ENCODE results near the gene HORMAD2.

HORMAD2 gene

GRCh38 chr22:30079952-30080533 is at the start of gene HORMAD2:
TSS of gene HORMAD2 (plus strand) at chr22:30080464. CDS start at chr22:30093953, 13,489 bp downstream.
- DNase-seq = no peak

GRCh38 chr22:30031328-30031727 is 48.9 kb upstream of the HORMAD2 start:
- DNase-seq = no peak

- DNase-seq = no peak
Measured at GRCh38 chr22:30031764-30032455, 48.4 kb upstream of the HORMAD2 start.

- DNase-seq = no peak
Measured at GRCh38 chr22:30033137-30033536, 47.1 kb upstream of the HORMAD2 start.

- no peak for DNase-seq
Measured at GRCh38 chr22:30033901-30034300, 46.4 kb upstream of the HORMAD2 start.

- DNase-seq = no peak
Measured at GRCh38 chr22:30036656-30037055, 43.6 kb upstream of the HORMAD2 start.

GRCh38 chr22:30038219-30038618 is 42.0 kb upstream of the HORMAD2 start:
- DNase-seq = peak; percentile 15

- no peak for DNase-seq
Measured at GRCh38 chr22:30040499-30041260, 39.6 kb upstream of the HORMAD2 start.

GRCh38 chr22:30041475-30041874 is 38.8 kb upstream of the HORMAD2 start:
- no peak for DNase-seq

- DNase-seq = no peak
Measured at GRCh38 chr22:30041881-30042280, 38.4 kb upstream of the HORMAD2 start.

GRCh38 chr22:30043161-30043560 is 37.1 kb upstream of the HORMAD2 start:
- peak; percentile 57 for DNase-seq

GRCh38 chr22:30044369-30044768 is 35.9 kb upstream of the HORMAD2 start:
- peak; percentile 43 for DNase-seq

- DNase-seq = no peak
Measured at GRCh38 chr22:30044881-30045493, 35.3 kb upstream of the HORMAD2 start.

- DNase-seq = no peak
Measured at GRCh38 chr22:30045494-30045887, 34.8 kb upstream of the HORMAD2 start.

GRCh38 chr22:30045901-30046715 is 34.2 kb upstream of the HORMAD2 start:
- no peak for DNase-seq

GRCh38 chr22:30046716-30047363 is 33.4 kb upstream of the HORMAD2 start:
- DNase-seq = no peak

GRCh38 chr22:30047364-30047738 is 32.9 kb upstream of the HORMAD2 start:
- peak; percentile 13 for DNase-seq

GRCh38 chr22:30048681-30049080 is 31.6 kb upstream of the HORMAD2 start:
- peak; percentile 20 for DNase-seq

- DNase-seq = no peak
Measured at GRCh38 chr22:30054067-30054763, 26.0 kb upstream of the HORMAD2 start.

GRCh38 chr22:30054764-30055069 is 25.5 kb upstream of the HORMAD2 start:
- DNase-seq = no peak

- DNase-seq = no peak
Measured at GRCh38 chr22:30056015-30056414, 24.2 kb upstream of the HORMAD2 start.

- no peak for DNase-seq
Measured at GRCh38 chr22:30057375-30057774, 22.9 kb upstream of the HORMAD2 start.
